ENCODE measurements around the gene AQP6.

AQP6 gene

DNA sequence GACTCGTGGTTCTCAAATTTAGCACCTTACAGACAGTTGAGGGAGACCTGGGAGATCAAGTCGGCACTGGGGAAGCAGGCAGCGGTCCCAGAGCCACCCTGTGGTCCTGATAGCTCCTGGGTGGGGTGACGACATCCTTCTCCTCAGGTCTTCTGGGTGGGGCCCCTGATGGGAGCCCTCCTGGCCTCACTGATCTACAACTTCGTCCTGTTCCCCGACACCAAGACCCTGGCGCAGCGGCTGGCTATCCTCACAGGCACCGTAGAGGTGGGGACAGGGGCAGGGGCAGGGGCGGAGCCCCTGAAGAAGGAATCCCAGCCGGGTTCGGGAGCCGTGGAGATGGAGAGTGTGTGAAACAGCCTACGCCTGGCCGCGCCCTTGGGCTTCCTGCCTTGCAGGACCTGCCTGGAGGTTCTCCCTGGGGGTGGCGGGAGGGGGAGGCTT is 2.6 kb downstream of the AQP6 start:
- Histone ChIP-seq H3K27me3 (ENCODE audit: insufficient read depth, low read length, poor library complexity) (no peaks in the 10 kb centered on the region), H2BK120ac (ENCODE audit: low read depth, low read length) (no peak overlapping the region), H3K4me1 (ENCODE audit: control insufficient read depth, low read depth, low read length) (peaks cover 3% of the 10 kb centered on the region), H2BK5ac (ENCODE audit: low read length) (no peak overlapping the region), H3K18ac (ENCODE audit: low read length) (no peak overlapping the region), H3K9ac (ENCODE audit: low read length) (no peak overlapping the region), H3K4ac (ENCODE audit: low read depth, low read length) (no peak overlapping the region), H3K56ac (ENCODE audit: low read length) (no peak overlapping the region), H2AK5ac (ENCODE audit: low read length) (no peak overlapping the region), H3K79me1 (ENCODE audit: low read length) (no peaks in the 10 kb centered on the region), H4K8ac (ENCODE audit: low read depth, low read length) (no peak overlapping the region), H3K27ac (ENCODE audit: low read depth, low read length) (no peak overlapping the region), H2BK15ac (replicated peaks; ENCODE audit: low read depth) (no peak overlapping the region), H3K4me2 (ENCODE audit: low read length) (no peak overlapping the region), H3K4me3 (ENCODE audit: low read length) (no peak overlapping the region), H3K79me2 (ENCODE audit: control insufficient read depth, insufficient read depth, low read length) (no peaks in the 10 kb centered on the region), H3K23ac (ENCODE audit: low read length) (no peak overlapping the region), H4K5ac (ENCODE audit: low read length) (no peak overlapping the region), H3K36me3 (ENCODE audit: control insufficient read depth, insufficient read depth, low read length) (no peaks in the 10 kb centered on the region)
- DNase-seq = no peak
- WGBS (ENCODE audit: extremely low coverage, insufficient coverage, low lambda C conversion rate) = no CpG with 5 or more reads among the region's 17 CpGs

DNA sequence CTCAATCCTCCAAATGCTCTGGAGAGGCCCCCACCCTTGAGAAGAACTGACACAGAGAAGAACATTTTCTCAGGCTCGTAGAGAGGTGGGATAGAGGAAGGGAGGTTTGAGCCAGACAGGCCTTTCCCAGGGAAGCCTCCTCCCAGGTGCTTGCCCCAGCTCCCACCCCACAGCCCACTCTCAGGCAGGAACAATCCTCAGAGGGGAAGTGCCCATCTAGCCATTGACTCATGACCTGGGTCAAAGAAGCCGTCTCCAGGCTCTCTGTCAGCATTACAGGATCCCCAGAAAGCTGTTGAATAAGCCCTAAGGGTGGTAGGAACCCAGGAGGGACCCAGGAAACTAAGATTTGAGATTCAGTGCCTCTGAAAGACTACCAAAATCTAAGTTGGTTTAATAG is 3.8 kb downstream of the AQP6 start:
- H3K4me1 ChIP-seq (ENCODE audit: control insufficient read depth, low read depth, low read length) = no peaks in the 10 kb centered on the region
- no peak overlapping the region for H2AK5ac ChIP-seq (ENCODE audit: low read length)
- no peak overlapping the region for H3K4ac ChIP-seq (ENCODE audit: low read depth, low read length)
- no peak overlapping the region for H3K56ac ChIP-seq (ENCODE audit: low read length)
- H2BK5ac ChIP-seq (ENCODE audit: low read length) = no peak overlapping the region
- no peak overlapping the region for H3K23ac ChIP-seq (ENCODE audit: low read length)
- no CpG with 5 or more reads among the region's 2 CpGs for WGBS (ENCODE audit: extremely low coverage, insufficient coverage, low lambda C conversion rate)
- H3K36me3 ChIP-seq (ENCODE audit: control insufficient read depth, insufficient read depth, low read length) = no peaks in the 10 kb centered on the region
- H3K27ac ChIP-seq (ENCODE audit: low read depth, low read length) = no peak overlapping the region
- no peak overlapping the region for H3K9ac ChIP-seq (ENCODE audit: low read length)
- no peak overlapping the region for H2BK15ac ChIP-seq (replicated peaks; ENCODE audit: low read depth)
- H3K4me3 ChIP-seq (ENCODE audit: low read length) = no peak overlapping the region
- H2BK120ac ChIP-seq (ENCODE audit: low read depth, low read length) = no peak overlapping the region
- no peak overlapping the region for H4K5ac ChIP-seq (ENCODE audit: low read length)
- H3K79me2 ChIP-seq (ENCODE audit: control insufficient read depth, insufficient read depth, low read length) = no peaks in the 10 kb centered on the region
- no peak for DNase-seq
- H3K79me1 ChIP-seq (ENCODE audit: low read length) = no peaks in the 10 kb centered on the region
- H3K18ac ChIP-seq (ENCODE audit: low read length) = no peak overlapping the region
- H4K8ac ChIP-seq (ENCODE audit: low read depth, low read length) = no peak overlapping the region
- no peaks in the 10 kb centered on the region for H3K27me3 ChIP-seq (ENCODE audit: insufficient read depth, low read length, poor library complexity)
- no peak overlapping the region for H3K4me2 ChIP-seq (ENCODE audit: low read length)

DNA sequence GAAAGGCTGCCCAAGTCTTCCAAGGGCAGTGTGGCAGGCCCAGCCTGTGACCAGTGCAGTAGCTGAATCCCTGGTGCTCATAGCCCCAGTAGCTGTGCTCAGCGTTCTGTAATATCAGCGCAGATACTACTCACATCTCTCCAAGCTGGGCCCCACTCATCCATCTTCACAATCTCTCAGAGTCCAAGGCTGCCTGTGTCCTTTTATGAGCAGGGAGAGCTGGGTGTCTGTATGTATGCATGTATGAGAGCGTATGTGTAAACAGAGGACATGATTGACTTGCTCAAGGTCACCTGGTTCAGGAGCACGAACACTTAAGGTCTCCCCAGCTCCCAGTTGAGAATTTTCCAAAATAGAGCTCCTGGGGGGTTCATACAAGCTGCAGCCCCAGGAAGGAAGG is 5.4 kb downstream of the AQP6 start:
- Histone ChIP-seq H3K27me3 (ENCODE audit: insufficient read depth, low read length, poor library complexity) (no peaks in the 10 kb centered on the region), H3K4me1 (ENCODE audit: control insufficient read depth, low read depth, low read length) (no peaks in the 10 kb centered on the region), H2BK120ac (ENCODE audit: low read depth, low read length) (no peak overlapping the region), H3K27ac (ENCODE audit: low read depth, low read length) (no peak overlapping the region), H3K56ac (ENCODE audit: low read length) (no peak overlapping the region), H3K9ac (ENCODE audit: low read length) (no peak overlapping the region), H3K4me2 (ENCODE audit: low read length) (no peak overlapping the region), H3K79me1 (ENCODE audit: low read length) (no peaks in the 10 kb centered on the region), H3K23ac (ENCODE audit: low read length) (no peak overlapping the region), H4K5ac (ENCODE audit: low read length) (no peak overlapping the region), H2BK5ac (ENCODE audit: low read length) (no peak overlapping the region), H3K4ac (ENCODE audit: low read depth, low read length) (no peak overlapping the region), H3K18ac (ENCODE audit: low read length) (no peak overlapping the region), H2BK15ac (replicated peaks; ENCODE audit: low read depth) (no peak overlapping the region), H3K79me2 (ENCODE audit: control insufficient read depth, insufficient read depth, low read length) (no peaks in the 10 kb centered on the region), H4K8ac (ENCODE audit: low read depth, low read length) (no peak overlapping the region), H3K4me3 (ENCODE audit: low read length) (no peak overlapping the region), H3K36me3 (ENCODE audit: control insufficient read depth, insufficient read depth, low read length) (no peaks in the 10 kb centered on the region), H2AK5ac (ENCODE audit: low read length) (no peak overlapping the region)
- WGBS (ENCODE audit: extremely low coverage, insufficient coverage, low lambda C conversion rate) = no CpG with 5 or more reads among the region's 4 CpGs
- DNase-seq = no peak

DNA sequence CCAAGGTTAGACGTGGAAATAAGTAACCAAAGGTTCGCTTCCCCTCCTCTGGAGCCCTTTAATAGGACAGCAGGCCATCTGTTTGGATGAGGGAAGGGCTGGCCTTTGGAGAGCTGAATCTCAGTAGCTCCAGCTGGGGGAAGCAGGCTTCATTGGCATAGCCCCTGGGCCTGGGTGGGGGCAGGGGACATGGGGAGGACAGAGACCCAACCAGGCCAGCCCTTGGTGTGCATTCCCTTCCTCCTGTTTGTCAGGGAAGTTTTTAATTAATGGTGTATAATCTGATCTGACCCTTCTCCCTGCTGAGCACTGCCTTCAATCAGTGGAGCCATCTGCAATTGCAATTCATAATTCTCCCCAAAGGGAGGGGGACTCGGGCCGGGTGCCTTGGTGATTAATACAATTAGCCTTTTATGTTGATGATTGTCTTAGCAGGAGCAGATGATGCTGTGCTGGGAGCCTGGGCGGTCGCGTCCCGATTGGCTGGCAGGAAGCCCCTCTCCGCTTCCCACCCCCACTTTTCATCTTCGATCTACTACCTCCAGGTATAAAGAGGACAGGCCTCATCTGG is 6.4 kb downstream of the AQP6 start:
- H3K36me3 ChIP-seq (ENCODE audit: control insufficient read depth, insufficient read depth, low read length) = no peaks in the 10 kb centered on the region
- no peak overlapping the region for H2BK5ac ChIP-seq (ENCODE audit: low read length)
- no peak overlapping the region for H2AK5ac ChIP-seq (ENCODE audit: low read length)
- H3K27me3 ChIP-seq (ENCODE audit: insufficient read depth, low read length, poor library complexity) = no peaks in the 10 kb centered on the region
- no peaks in the 10 kb centered on the region for H3K79me1 ChIP-seq (ENCODE audit: low read length)
- peaks cover 2% of the 10 kb centered on the region for H3K4me1 ChIP-seq (ENCODE audit: control insufficient read depth, low read depth, low read length)
- H3K4ac ChIP-seq (ENCODE audit: low read depth, low read length) = no peak overlapping the region
- no peak overlapping the region for H4K5ac ChIP-seq (ENCODE audit: low read length)
- no peak overlapping the region for H3K56ac ChIP-seq (ENCODE audit: low read length)
- H2BK120ac ChIP-seq (ENCODE audit: low read depth, low read length) = no peak overlapping the region
- no peak overlapping the region for H2BK15ac ChIP-seq (replicated peaks; ENCODE audit: low read depth)
- H3K4me2 ChIP-seq (ENCODE audit: low read length) = no peak overlapping the region
- no peak overlapping the region for H3K18ac ChIP-seq (ENCODE audit: low read length)
- no peak overlapping the region for H3K9ac ChIP-seq (ENCODE audit: low read length)
- H4K8ac ChIP-seq (ENCODE audit: low read depth, low read length) = no peak overlapping the region
- no peak overlapping the region for H3K23ac ChIP-seq (ENCODE audit: low read length)
- H3K27ac ChIP-seq (ENCODE audit: low read depth, low read length) = no peak overlapping the region
- no peak for DNase-seq
- no peaks in the 10 kb centered on the region for H3K79me2 ChIP-seq (ENCODE audit: control insufficient read depth, insufficient read depth, low read length)
- no CpG with 5 or more reads among the region's 10 CpGs for WGBS (ENCODE audit: extremely low coverage, insufficient coverage, low lambda C conversion rate)
- H3K4me3 ChIP-seq (ENCODE audit: low read length) = no peak overlapping the region

DNA sequence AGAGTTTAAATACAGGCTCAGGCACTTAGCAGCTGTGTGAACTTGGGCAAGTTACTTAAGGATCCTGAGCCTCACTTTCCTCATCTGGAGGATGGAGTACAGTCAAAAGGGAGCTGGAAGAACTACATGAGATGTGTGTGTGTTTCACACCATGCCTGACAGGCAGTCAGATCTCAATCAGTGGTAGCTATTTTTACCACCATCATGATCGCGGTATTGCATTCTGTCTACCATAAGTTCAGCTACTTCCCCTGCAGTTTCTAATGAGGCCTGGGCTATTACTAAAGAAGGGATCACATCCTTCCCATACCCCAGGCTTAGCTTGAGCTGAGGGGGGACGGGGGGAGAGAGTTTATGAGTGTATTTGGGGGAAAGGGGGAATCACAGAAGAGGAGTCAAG is 7.0 kb downstream of the AQP6 start:
- H4K8ac ChIP-seq (ENCODE audit: low read depth, low read length) = no peak overlapping the region
- H3K79me2 ChIP-seq (ENCODE audit: control insufficient read depth, insufficient read depth, low read length) = no peaks in the 10 kb centered on the region
- no peak overlapping the region for H2BK5ac ChIP-seq (ENCODE audit: low read length)
- no peaks in the 10 kb centered on the region for H3K27me3 ChIP-seq (ENCODE audit: insufficient read depth, low read length, poor library complexity)
- peaks cover 5% of the 10 kb centered on the region for H3K4me1 ChIP-seq (ENCODE audit: control insufficient read depth, low read depth, low read length)
- H3K36me3 ChIP-seq (ENCODE audit: control insufficient read depth, insufficient read depth, low read length) = no peaks in the 10 kb centered on the region
- H3K18ac ChIP-seq (ENCODE audit: low read length) = no peak overlapping the region
- H2BK15ac ChIP-seq (replicated peaks; ENCODE audit: low read depth) = no peak overlapping the region
- no peak overlapping the region for H3K4me2 ChIP-seq (ENCODE audit: low read length)
- H3K4me3 ChIP-seq (ENCODE audit: low read length) = no peak overlapping the region
- H2BK120ac ChIP-seq (ENCODE audit: low read depth, low read length) = no peak overlapping the region
- no peak overlapping the region for H3K27ac ChIP-seq (ENCODE audit: low read depth, low read length)
- no peak overlapping the region for H3K23ac ChIP-seq (ENCODE audit: low read length)
- no peak overlapping the region for H3K56ac ChIP-seq (ENCODE audit: low read length)
- DNase-seq = no peak
- H2AK5ac ChIP-seq (ENCODE audit: low read length) = no peak overlapping the region
- no peak overlapping the region for H3K4ac ChIP-seq (ENCODE audit: low read depth, low read length)
- whole genome bisulfite sequencing (ENCODE audit: extremely low coverage, insufficient coverage, low lambda C conversion rate) = no CpG with 5 or more reads among the region's 3 CpGs
- no peaks in the 10 kb centered on the region for H3K79me1 ChIP-seq (ENCODE audit: low read length)
- H4K5ac ChIP-seq (ENCODE audit: low read length) = no peak overlapping the region
- no peak overlapping the region for H3K9ac ChIP-seq (ENCODE audit: low read length)
